ENCODE data around the gene SCUBE1. TPM values are rescaled to one million over a fixed set of nuclear protein-coding genes. Genes with fewer than 3 reads are reported as not detected.

Gene SCUBE1
- total and polyA plus RNA-seq, 2 experiments from 2014 or later, result not detected

DNA sequence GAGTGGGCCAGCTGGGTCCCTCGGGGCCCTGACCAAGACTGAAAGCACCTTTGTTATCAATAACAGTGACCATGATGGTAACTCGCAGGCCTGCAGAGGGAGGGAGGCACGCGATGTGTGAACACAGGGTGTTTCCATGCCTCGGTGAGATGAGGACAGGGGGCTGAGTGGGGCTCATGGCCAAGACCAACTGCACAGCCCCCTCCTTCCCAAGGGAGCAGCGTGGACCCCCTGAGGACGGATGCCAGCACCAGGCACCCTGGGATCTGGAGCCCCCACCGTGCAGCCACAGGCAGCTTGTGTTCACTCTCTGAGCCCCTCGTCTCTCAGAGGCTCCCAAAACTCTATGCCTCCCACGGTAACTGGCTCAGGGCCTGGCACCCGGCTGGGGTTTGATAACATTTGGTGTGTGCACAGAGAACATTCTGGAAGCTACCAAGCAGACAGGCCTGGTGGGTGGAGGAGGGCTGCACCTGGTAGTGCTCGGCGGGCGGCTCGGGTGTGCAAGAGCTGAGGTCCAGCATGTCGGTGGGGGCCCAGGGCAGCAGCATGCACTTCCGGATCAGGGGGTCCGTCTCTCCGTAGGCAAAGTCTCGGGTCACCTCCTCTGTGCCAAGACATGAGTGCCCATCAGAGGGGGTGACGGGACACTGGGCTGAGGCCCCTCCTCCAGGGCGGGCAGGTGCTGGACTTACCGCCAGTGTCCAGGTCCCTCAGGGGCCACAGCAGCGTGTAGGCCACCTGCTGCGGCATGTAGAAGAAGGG lies 163.8 kb downstream of the SCUBE1 start:
- Histone ChIP-seq H3K9ac (no peak overlapping the region), H3K79me2 (ENCODE audit: insufficient read depth) (peaks cover 9% of the 10 kb centered on the region), H4K20me1 (ENCODE audit: insufficient read depth) (no peaks in the 10 kb centered on the region), H3K27me3 (replicated peaks; ENCODE audit: insufficient read depth) (no peaks in the 10 kb centered on the region), H2AFZ (no peak overlapping the region), H3K27ac (no peak overlapping the region), H3F3A (ENCODE audit: insufficient read depth) (no peaks in the 10 kb centered on the region), H3K9me3 (ENCODE audit: low read depth) (no peaks in the 10 kb centered on the region), H3K4me1 (ENCODE audit: insufficient read depth) (no peaks in the 10 kb centered on the region), H3K36me3 (ENCODE audit: low read depth) (no peaks in the 10 kb centered on the region), H3K4me3 (no peak overlapping the region), H3K4me2 (ENCODE audit: unreplicated experiment) (no peak overlapping the region), H3K9me2 (ENCODE audit: insufficient read depth) (no peaks in the 10 kb centered on the region)
- TF ChIP-seq EZH2 (IDR thresholded peaks at IDR 0.05; ENCODE audit: insufficient read depth, poor library complexity, severe bottlenecking) (no peak), EZH2phosphoT487 (IDR thresholded peaks at IDR 0.05; ENCODE audit: insufficient read depth, low read depth) (no peak)
- in situ Hi-C loops (cut with MboI), result no loop called here
- WGBS, 2 experiments (ENCODE audit: low coverage in 1 of 2, low lambda C conversion rate in 2 of 2, missing lambda C conversion rate in 2 of 2), result 94 to 95% methylated on average over 25 of the region's 25 CpGs
- DNase-seq, result no peak

DNA sequence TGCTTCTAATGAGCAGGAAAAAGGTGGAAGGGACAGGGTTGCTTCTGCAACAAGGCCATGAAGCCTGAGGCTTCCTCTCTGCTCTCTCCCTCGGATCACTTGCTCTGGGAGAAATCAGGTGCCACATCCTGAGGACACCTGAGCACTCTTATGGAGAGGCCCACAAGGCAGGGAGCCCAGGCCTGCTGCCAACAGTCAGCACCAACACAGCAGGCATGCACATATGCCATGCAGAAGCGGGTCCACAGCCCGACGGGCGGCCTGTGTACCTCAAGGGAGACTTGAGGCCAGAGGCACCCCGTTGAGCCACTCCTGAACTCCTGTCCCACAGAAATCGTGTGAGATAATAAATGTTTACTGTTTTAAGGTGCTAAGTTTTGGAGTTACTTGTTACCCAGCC lies 165.7 kb downstream of the SCUBE1 start:
- no peaks in the 10 kb centered on the region for H4K20me1 ChIP-seq (ENCODE audit: insufficient read depth)
- no peaks in the 10 kb centered on the region for H3K79me2 ChIP-seq (ENCODE audit: insufficient read depth)
- H3K9me2 ChIP-seq (ENCODE audit: insufficient read depth), result no peaks in the 10 kb centered on the region
- WGBS, 2 experiments (ENCODE audit: low coverage in 1 of 2, low lambda C conversion rate in 2 of 2, missing lambda C conversion rate in 2 of 2), result 91 to 93% methylated on average over 7 of the region's 7 CpGs
- H3F3A ChIP-seq (ENCODE audit: insufficient read depth), result no peaks in the 10 kb centered on the region
- H3K4me2 ChIP-seq (ENCODE audit: unreplicated experiment), result no peak overlapping the region
- H3K27ac ChIP-seq, result no peak overlapping the region
- TF ChIP-seq EZH2phosphoT487 (IDR thresholded peaks at IDR 0.05; ENCODE audit: insufficient read depth, low read depth), result no peak
- no peak for TF ChIP-seq EZH2 (IDR thresholded peaks at IDR 0.05; ENCODE audit: insufficient read depth, poor library complexity, severe bottlenecking)
- H3K4me1 ChIP-seq (ENCODE audit: insufficient read depth), result no peaks in the 10 kb centered on the region
- no peak overlapping the region for H2AFZ ChIP-seq
- no peak overlapping the region for H3K4me3 ChIP-seq
- no peak overlapping the region for H3K9ac ChIP-seq
- in situ Hi-C loops (cut with MboI), result no loop called here
- no peak for DNase-seq
- H3K9me3 ChIP-seq (ENCODE audit: low read depth), result no peaks in the 10 kb centered on the region
- H3K36me3 ChIP-seq (ENCODE audit: low read depth), result no peaks in the 10 kb centered on the region
- H3K27me3 ChIP-seq (replicated peaks; ENCODE audit: insufficient read depth), result no peaks in the 10 kb centered on the region

DNA sequence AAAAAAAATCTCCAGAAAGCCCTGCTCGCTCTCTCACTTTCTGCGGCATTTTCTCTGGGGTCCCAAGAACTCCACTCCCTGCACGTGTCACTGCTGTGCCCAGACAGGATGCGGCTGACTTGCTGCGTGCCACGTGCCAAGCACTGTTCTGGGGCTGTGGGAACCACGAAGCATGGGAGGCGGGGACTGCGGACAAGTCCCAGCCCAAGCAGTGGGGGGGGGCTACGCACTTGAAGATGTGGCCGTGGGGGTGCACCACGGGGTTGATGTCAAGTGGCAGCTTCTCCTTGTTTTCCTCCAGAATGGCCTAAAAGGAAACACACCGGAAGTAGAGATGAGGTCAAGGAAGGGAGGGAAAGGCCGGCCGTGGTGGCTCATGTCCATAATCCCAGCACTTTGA lies 167.1 kb downstream of the SCUBE1 start:
- no peaks in the 10 kb centered on the region; the same call in 1 of the 2 replicates for H3K36me3 ChIP-seq (ENCODE audit: low read depth)

DNA sequence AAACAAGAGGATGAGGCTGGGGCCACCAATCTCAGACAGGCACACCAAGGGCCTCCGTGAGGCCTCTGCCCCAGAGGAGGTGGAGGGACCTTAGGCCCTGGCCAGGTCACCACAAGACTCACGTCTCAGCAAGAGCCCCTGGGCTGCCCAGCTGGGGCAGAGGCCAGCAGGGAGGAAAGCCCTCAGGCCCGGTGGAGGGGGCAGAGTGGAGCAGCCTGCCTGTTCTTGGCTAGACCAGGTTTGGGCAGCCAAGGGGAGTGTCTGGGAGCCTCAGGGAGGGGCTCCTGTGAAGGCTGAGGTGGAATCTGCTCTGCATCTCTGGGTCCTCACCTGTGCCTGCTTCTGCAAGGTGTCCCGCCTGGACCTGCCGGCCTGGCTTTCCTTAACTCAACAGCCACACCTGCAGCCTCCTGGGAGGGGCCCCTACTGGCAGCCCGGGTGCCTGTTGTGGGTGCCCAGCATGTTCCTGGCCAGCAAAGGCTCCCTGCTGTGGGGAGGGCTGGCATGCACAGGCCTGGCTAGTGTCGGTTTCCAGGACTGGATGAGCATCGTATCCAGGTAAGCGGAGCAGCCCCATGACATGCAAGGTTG lies 168.1 kb downstream of the SCUBE1 start:
- DNase-seq, result no peak
- 95 to 100% methylated on average over 9 of the region's 9 CpGs for WGBS, 2 experiments (ENCODE audit: low coverage in 1 of 2, low lambda C conversion rate in 2 of 2, missing lambda C conversion rate in 2 of 2)

More for the DNA sequence above, 167.1 kb downstream of the SCUBE1 start:
- H3K9me3 ChIP-seq (ENCODE audit: low read depth), result no peaks in the 10 kb centered on the region
- TF ChIP-seq EZH2phosphoT487 (IDR thresholded peaks at IDR 0.05; ENCODE audit: insufficient read depth, low read depth) (no peak), EZH2 (IDR thresholded peaks at IDR 0.05; ENCODE audit: insufficient read depth, poor library complexity, severe bottlenecking) (no peak)
- H3K9ac ChIP-seq, result no peak overlapping the region
- H3K27me3 ChIP-seq (replicated peaks; ENCODE audit: insufficient read depth), result no peaks in the 10 kb centered on the region
- no peak overlapping the region for H3K27ac ChIP-seq
- in situ Hi-C loops (cut with MboI), result no loop called here
- H4K20me1 ChIP-seq (ENCODE audit: insufficient read depth), result no peaks in the 10 kb centered on the region
- no peak overlapping the region for H2AFZ ChIP-seq
- H3F3A ChIP-seq (ENCODE audit: insufficient read depth), result no peaks in the 10 kb centered on the region
- H3K9me2 ChIP-seq (ENCODE audit: insufficient read depth), result no peaks in the 10 kb centered on the region
- H3K4me3 ChIP-seq, result no peak overlapping the region
- H3K4me2 ChIP-seq (ENCODE audit: unreplicated experiment), result no peak overlapping the region
- 94 to 97% methylated on average over 13 to 15 of the region's 15 CpGs for WGBS, 2 experiments (ENCODE audit: low coverage in 1 of 2, low lambda C conversion rate in 2 of 2, missing lambda C conversion rate in 2 of 2)
- no peak for DNase-seq
- no peaks in the 10 kb centered on the region for H3K79me2 ChIP-seq (ENCODE audit: insufficient read depth)
- no peaks in the 10 kb centered on the region for H3K4me1 ChIP-seq (ENCODE audit: insufficient read depth)

More for the DNA sequence above, 168.1 kb downstream of the SCUBE1 start:
- Histone ChIP-seq H3K27ac (no peak overlapping the region), H3K36me3 (ENCODE audit: low read depth) (no peaks in the 10 kb centered on the region; the same call in 1 of the 2 replicates), H3K9me3 (ENCODE audit: low read depth) (no peaks in the 10 kb centered on the region), H4K20me1 (ENCODE audit: insufficient read depth) (no peaks in the 10 kb centered on the region), H3K9ac (no peak overlapping the region), H3K4me3 (no peak overlapping the region), H3F3A (ENCODE audit: insufficient read depth) (no peaks in the 10 kb centered on the region), H3K4me2 (ENCODE audit: unreplicated experiment) (no peak overlapping the region), H3K9me2 (ENCODE audit: insufficient read depth) (no peaks in the 10 kb centered on the region), H2AFZ (no peak overlapping the region), H3K4me1 (ENCODE audit: insufficient read depth) (no peaks in the 10 kb centered on the region), H3K27me3 (replicated peaks; ENCODE audit: insufficient read depth) (no peaks in the 10 kb centered on the region), H3K79me2 (ENCODE audit: insufficient read depth) (no peaks in the 10 kb centered on the region)
- in situ Hi-C loops (cut with MboI), result no loop called here
- TF ChIP-seq EZH2 (IDR thresholded peaks at IDR 0.05; ENCODE audit: insufficient read depth, poor library complexity, severe bottlenecking) (no peak), EZH2phosphoT487 (IDR thresholded peaks at IDR 0.05; ENCODE audit: insufficient read depth, low read depth) (no peak)

Measured in GM23248 (cell line).